GM13976 (cell line): Measurements from ENCODE around the gene IFT27.

ENCODE experiments used
- DNase-seq: peaks from one replicate; pipeline ENCODE4 v3.0.0; 2012; ENCODE audit warnings: low spot score
- in situ Hi-C: fragments of 300-500 bp; cut with MboI; formaldehyde crosslinking; loops from one replicate; pipeline ENCODE4 v1.12.0; 2022; ENCODE audit warnings: low sequenced_read_pairs, mixed read lengths, inconsistent platforms; ENCODE audit not compliant: unreplicated experiment
- TF ChIP-seq, protein P1 (sequence below): IDR thresholded peaks from 2 replicates; pipeline ENCODE4 v1.5.1; 2012; ENCODE audit warnings: borderline replicate concordance, mild to moderate bottlenecking; ENCODE audit not compliant: insufficient read depth; ENCODE audit errors: extremely low read depth, missing control alignments, control extremely low read depth

IFT27 gene

DNA sequence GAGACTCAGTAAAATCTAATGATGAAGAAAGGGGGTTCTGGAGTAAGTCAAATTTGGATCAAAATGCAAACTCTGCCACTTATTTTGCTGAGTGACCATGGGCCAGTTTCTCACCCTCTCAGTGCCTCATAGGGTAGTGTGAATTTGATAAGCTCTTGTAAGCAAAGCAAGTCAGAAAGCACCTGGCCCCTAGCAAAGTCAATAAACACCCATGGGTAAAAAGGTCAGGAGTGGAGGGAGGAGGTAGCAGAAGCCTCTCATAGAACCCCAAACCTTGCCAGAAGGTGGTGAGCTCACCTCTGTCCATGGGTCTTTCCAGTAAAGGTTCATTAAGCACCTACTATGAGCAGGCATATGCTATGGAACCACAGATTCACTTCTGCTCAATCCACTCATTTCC, 53.9 kb downstream of the IFT27 start:
- TF ChIP-seq, protein P1, sequence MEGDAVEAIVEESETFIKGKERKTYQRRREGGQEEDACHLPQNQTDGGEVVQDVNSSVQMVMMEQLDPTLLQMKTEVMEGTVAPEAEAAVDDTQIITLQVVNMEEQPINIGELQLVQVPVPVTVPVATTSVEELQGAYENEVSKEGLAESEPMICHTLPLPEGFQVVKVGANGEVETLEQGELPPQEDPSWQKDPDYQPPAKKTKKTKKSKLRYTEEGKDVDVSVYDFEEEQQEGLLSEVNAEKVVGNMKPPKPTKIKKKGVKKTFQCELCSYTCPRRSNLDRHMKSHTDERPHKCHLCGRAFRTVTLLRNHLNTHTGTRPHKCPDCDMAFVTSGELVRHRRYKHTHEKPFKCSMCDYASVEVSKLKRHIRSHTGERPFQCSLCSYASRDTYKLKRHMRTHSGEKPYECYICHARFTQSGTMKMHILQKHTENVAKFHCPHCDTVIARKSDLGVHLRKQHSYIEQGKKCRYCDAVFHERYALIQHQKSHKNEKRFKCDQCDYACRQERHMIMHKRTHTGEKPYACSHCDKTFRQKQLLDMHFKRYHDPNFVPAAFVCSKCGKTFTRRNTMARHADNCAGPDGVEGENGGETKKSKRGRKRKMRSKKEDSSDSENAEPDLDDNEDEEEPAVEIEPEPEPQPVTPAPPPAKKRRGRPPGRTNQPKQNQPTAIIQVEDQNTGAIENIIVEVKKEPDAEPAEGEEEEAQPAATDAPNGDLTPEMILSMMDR, result no peak
- in situ Hi-C loops, result no loop called here
- no peak for DNase-seq

DNA sequence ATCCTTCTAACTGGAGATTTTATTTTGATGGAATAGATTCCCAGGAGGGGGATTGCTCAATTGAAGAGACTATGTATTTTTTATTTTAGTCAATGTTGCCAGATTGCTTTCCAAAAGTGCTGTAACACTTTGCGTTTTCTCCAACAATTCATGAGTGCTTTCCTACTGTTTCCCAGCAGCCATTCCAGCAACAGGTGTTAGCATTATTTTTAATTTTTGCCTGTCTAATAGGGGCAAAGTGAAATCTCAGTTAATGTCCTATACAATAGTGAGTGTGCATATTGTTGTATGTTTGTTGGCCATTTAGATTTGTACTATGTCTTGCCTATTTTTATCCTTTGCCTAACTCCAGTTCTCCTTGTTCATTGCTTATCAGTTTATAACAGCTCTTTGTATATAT, 60.3 kb downstream of the IFT27 start:
- in situ Hi-C loops, result no loop called here
- DNase-seq, result no peak
- TF ChIP-seq, protein P1, result no peak

DNA sequence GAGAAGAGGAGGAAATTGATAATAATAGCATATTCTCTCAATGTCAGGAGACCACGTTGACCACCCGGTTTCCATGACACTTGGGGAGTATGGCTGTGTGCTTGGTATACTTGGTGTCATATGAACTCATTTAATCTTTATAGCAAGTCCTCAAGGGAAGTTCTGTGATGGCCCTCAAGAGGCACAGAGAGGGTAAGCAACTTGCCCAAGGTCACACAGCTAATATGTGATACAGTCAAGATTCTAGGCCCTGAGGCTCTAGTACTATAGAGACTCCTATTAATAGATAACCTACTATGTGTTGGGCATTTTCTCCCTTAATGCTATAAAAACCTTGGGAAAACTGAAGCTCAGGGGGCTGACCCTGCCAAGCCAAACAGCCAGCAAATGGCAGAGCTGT, 61.8 kb downstream of the IFT27 start:
- TF ChIP-seq, protein P1, result no peak
- DNase-seq, result no peak
- in situ Hi-C loops, result no loop called here

DNA sequence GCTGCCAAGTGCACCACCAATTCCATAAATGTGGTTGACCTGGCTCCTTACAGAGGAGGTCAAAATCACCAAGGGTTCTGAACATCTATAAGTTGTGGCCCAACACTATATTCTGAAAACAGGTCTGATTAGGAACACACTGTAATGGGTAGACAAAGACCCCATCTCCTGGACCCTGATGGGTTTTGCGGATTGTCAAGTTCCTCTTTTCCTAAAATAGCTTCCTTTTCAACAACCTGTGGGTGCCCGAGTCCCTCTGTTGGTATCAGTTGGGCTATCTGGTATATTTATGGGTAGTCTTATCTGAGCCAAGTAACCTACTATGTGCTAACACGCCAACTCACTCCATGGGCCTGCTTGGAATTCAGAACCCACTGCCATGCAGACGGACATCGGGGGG, 62.5 kb downstream of the IFT27 start:
- no peak for DNase-seq
- TF ChIP-seq, protein P1, result no peak
- in situ Hi-C loops, result no loop called here
